ENCODE measurements around the gene RUNX3.

GRCh38 chr1:24858277-24858676, 71.8 kb downstream of the RUNX3 start:
- TF ChIP-seq TAF1 (IDR thresholded peaks at IDR 0.05; ENCODE audit: low read depth): no peak
- no peak for TF ChIP-seq EP300 (IDR thresholded peaks at IDR 0.05; ENCODE audit: borderline replicate concordance)
- TF ChIP-seq, protein P1, sequence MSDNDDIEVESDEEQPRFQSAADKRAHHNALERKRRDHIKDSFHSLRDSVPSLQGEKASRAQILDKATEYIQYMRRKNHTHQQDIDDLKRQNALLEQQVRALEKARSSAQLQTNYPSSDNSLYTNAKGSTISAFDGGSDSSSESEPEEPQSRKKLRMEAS (IDR thresholded peaks at IDR 0.05): no peak
